H9 (cell line): ENCODE data around the gene DICER1. TPM values are rescaled to one million over a fixed set of nuclear protein-coding genes. Genes with fewer than 3 reads are reported as not detected.

Experiments used
- DNase-seq: peaks from one replicate; pipeline ENCODE4 v3.0.0-alpha.2; 2017
- H2AFZ ChIP-seq: one replicate; pipeline ENCODE4 v1.6.1; 2013; ENCODE audit warnings: mild to moderate bottlenecking, low read length, control low read depth, moderate library complexity
- H2AK5ac ChIP-seq: 2 replicates; pipeline ENCODE4 v1.6.1; 2013; ENCODE audit warnings: low read length, control low read depth, mixed read lengths; ENCODE audit not compliant: insufficient read length
- H2BK120ac ChIP-seq: one replicate; pipeline ENCODE4 v1.6.1; 2013; ENCODE audit warnings: low read depth, mild to moderate bottlenecking, low read length, control low read depth, inconsistent platforms; ENCODE audit not compliant: poor library complexity, severe bottlenecking
- H2BK12ac ChIP-seq: 2 replicates; pipeline ENCODE4 v1.6.1; 2013; ENCODE audit warnings: low read length, control low read depth, mixed read lengths, low read depth; ENCODE audit not compliant: insufficient read length
- H2BK15ac ChIP-seq: 2 replicates; pipeline ENCODE4 v1.6.1; 2013; ENCODE audit warnings: low read depth, low read length, control low read depth
- H2BK20ac ChIP-seq: one replicate; pipeline ENCODE4 v1.6.1; 2013; ENCODE audit warnings: low read depth, mild to moderate bottlenecking, low read length, control low read depth, inconsistent platforms; ENCODE audit not compliant: poor library complexity, severe bottlenecking
- H2BK5ac ChIP-seq: 2 replicates; pipeline ENCODE4 v1.6.1; 2013; ENCODE audit warnings: low read length, control low read depth, mixed read lengths; ENCODE audit not compliant: insufficient read length
- H3K14ac ChIP-seq: 2 replicates; pipeline ENCODE4 v1.6.1; 2013; ENCODE audit warnings: low read length, control low read depth; ENCODE audit not compliant: insufficient read depth
- H3K18ac ChIP-seq: 2 replicates; pipeline ENCODE4 v1.6.1; 2013; ENCODE audit warnings: low read depth, mild to moderate bottlenecking, mixed read lengths, low read length, control low read depth; ENCODE audit not compliant: insufficient read length
- H3K23ac ChIP-seq: 2 replicates; pipeline ENCODE4 v1.6.1; 2013; ENCODE audit warnings: low read length, control low read depth, mixed read lengths, low read depth; ENCODE audit not compliant: insufficient read length
- H3K23me2 ChIP-seq: 2 replicates; pipeline ENCODE4 v1.6.1; 2013; ENCODE audit warnings: low read depth, mild to moderate bottlenecking, mixed read lengths, low read length, control low read depth; ENCODE audit not compliant: insufficient read length, poor library complexity, severe bottlenecking
- H3K27ac ChIP-seq: 2 replicates; pipeline ENCODE4 v1.5.1; 2013; ENCODE audit warnings: low read length, control low read depth, mixed read lengths, low read depth; ENCODE audit not compliant: insufficient read length
- H3K27me3 ChIP-seq: 2 replicates; pipeline ENCODE4 v1.6.1; 2013; ENCODE audit warnings: low read length, control low read depth, inconsistent platforms; ENCODE audit not compliant: insufficient read depth
- H3K4ac ChIP-seq: 2 replicates; pipeline ENCODE4 v1.6.1; 2013; ENCODE audit warnings: low read depth, mild to moderate bottlenecking, control low read depth, inconsistent platforms, low read length, moderate library complexity
- H3K4me1 ChIP-seq: 2 replicates; pipeline ENCODE4 v1.6.1; 2013; ENCODE audit warnings: low read length, control low read depth, inconsistent platforms; ENCODE audit not compliant: insufficient read depth
- H3K4me2 ChIP-seq: 2 replicates; pipeline ENCODE4 v1.6.1; 2013; ENCODE audit warnings: low read length, control low read depth, mixed read lengths; ENCODE audit not compliant: insufficient read length, insufficient read depth
- H3K56ac ChIP-seq: 2 replicates; pipeline ENCODE4 v1.6.1; 2013; ENCODE audit warnings: low read depth, mild to moderate bottlenecking, mixed read lengths, low read length, control low read depth; ENCODE audit not compliant: insufficient read length
- H3K79me1 ChIP-seq: 2 replicates; pipeline ENCODE4 v1.6.1; 2013; ENCODE audit warnings: low read depth, mild to moderate bottlenecking, moderate library complexity, low read length, control low read depth, inconsistent platforms; ENCODE audit not compliant: insufficient read depth, poor library complexity, severe bottlenecking
- H3K79me2 ChIP-seq: 2 replicates; pipeline ENCODE4 v1.6.1; 2013; ENCODE audit warnings: low read length, control low read depth, inconsistent platforms; ENCODE audit not compliant: insufficient read depth
- H3K9ac ChIP-seq: 2 replicates; pipeline ENCODE4 v1.6.1; 2013; ENCODE audit warnings: low read length, control low read depth, mixed read lengths; ENCODE audit not compliant: insufficient read length; ENCODE audit errors: extremely low read depth
- H3K9me3 ChIP-seq: one replicate; pipeline ENCODE4 v1.6.1; 2013; ENCODE audit warnings: low read depth, low read length, inconsistent platforms; ENCODE audit not compliant: control insufficient read depth
- H3T11ph ChIP-seq: one replicate; pipeline ENCODE4 v1.6.1; 2013; ENCODE audit warnings: mild to moderate bottlenecking, low read length, control low read depth, inconsistent platforms
- H4K20me1 ChIP-seq: one replicate; pipeline ENCODE4 v1.6.1; 2013; ENCODE audit not compliant: control insufficient read depth, insufficient read length, insufficient read depth
- H4K5ac ChIP-seq: 2 replicates; pipeline ENCODE4 v1.6.1; 2013; ENCODE audit warnings: low read depth, mild to moderate bottlenecking, mixed read lengths, low read length, control low read depth; ENCODE audit not compliant: insufficient read length
- H4K8ac ChIP-seq: replicated peaks from 2 replicates; pipeline ENCODE4 v1.6.1; 2013; ENCODE audit warnings: low read length, control low read depth, mixed read lengths, low read depth; ENCODE audit not compliant: insufficient read length
- H4K91ac ChIP-seq: 2 replicates; pipeline ENCODE4 v1.6.1; 2013; ENCODE audit warnings: low read depth, mild to moderate bottlenecking, moderate library complexity, mixed read lengths, low read length, control low read depth; ENCODE audit not compliant: insufficient read length
- H3K27ac Mint-ChIP-seq, 3 experiments: 2 replicates in 2 of 3; 3 replicates in 1 of 3; pipeline ENCODE4 v1.8.0; 2020 to 2021; ENCODE audit warnings: mixed read lengths in 3 of 3, mild to moderate bottlenecking in 1 of 3, moderate library complexity in 1 of 3
- H3K27me3 Mint-ChIP-seq: 2 replicates; pipeline ENCODE4 v1.8.0; 2021; ENCODE audit warnings: low read depth, mild to moderate bottlenecking, moderate library complexity, mixed read lengths
- H3K36me3 Mint-ChIP-seq, 3 experiments: 2 replicates in 2 of 3; 3 replicates in 1 of 3; pipeline ENCODE4 v1.8.0; 2020 to 2021; ENCODE audit warnings: low read depth in 3 of 3, mixed read lengths in 3 of 3; ENCODE audit not compliant: insufficient read depth in 1 of 3
- H3K4me1 Mint-ChIP-seq, 2 experiments: 2 replicates each; pipeline ENCODE4 v1.8.0; 2020; ENCODE audit warnings: mixed read lengths in 2 of 2
- H3K4me3 Mint-ChIP-seq, 2 experiments: 2 replicates in 1 of 2; 3 replicates in 1 of 2; pipeline ENCODE4 v1.8.0; 2020 to 2021; ENCODE audit warnings: mild to moderate bottlenecking in 2 of 2, mixed read lengths in 2 of 2, moderate library complexity in 1 of 2
- H3K9me3 Mint-ChIP-seq, 2 experiments: 2 replicates in 1 of 2; 3 replicates in 1 of 2; pipeline ENCODE4 v1.8.0; 2020; ENCODE audit warnings: mild to moderate bottlenecking in 2 of 2, mixed read lengths in 2 of 2, moderate library complexity in 1 of 2
- CTCF ChIP-seq: fragments of 200-600 bp; sonication (generic); conservative IDR thresholded peaks from 3 replicates; pipeline ENCODE4 v1.8.0; 2021; ENCODE audit warnings: antibody characterized with exemption, mild to moderate bottlenecking
- WGBS: extraction: QIAGEN DNeasy Blood & Tissue Kit; methylation state at CpG from one replicate; pipeline ENCODE4 v1.1.7; 2013; ENCODE audit warnings: missing lambda C conversion rate, low lambda C conversion rate, mixed read lengths; ENCODE audit not compliant: insufficient read length; ENCODE audit errors: extremely low coverage; 5-methylcytosine and 5-hydroxymethylcytosine counted together
- total RNA-seq: library from RNA; stranded (reverse); gene quantifications from 2 replicates; pipeline ENCODE4 v1.2.1, GENCODE V29; 2021

Gene DICER1
- total RNA-seq, 1 experiment from 2014 or later = 57.0 TPM

- WGBS = no CpG with 5 or more reads among the region's 3 CpGs
- TF ChIP-seq CTCF = no peak
- no peak overlapping the region for H2BK12ac ChIP-seq
- H3K4me1 Mint-ChIP-seq = peaks cover 24 to 29% of the 10 kb centered on the region in 2 experiments
- H3K18ac ChIP-seq = no peak overlapping the region
- H3T11ph ChIP-seq = no peak overlapping the region
- peaks cover 19 to 27% of the 10 kb centered on the region in 2 experiments for H3K9me3 Mint-ChIP-seq
- peaks cover 10 to 40% (median 12%) of the 10 kb centered on the region in 3 experiments; a peak in 6 of 7 replicates for H3K36me3 Mint-ChIP-seq
- no peak overlapping the region for H2BK20ac ChIP-seq
- H3K79me1 ChIP-seq = no peaks in the 10 kb centered on the region
- H3K23me2 ChIP-seq = no peaks in the 10 kb centered on the region
- no peaks in the 10 kb centered on the region; the same call in 1 of the 2 replicates for H3K4me1 ChIP-seq
- no peaks in the 10 kb centered on the region for H3K27me3 Mint-ChIP-seq
- no peak for DNase-seq
- H3K27me3 ChIP-seq = no peaks in the 10 kb centered on the region; the same call in 1 of the 2 replicates
- no peak overlapping the region for H4K5ac ChIP-seq
- no peak overlapping the region for H3K27ac ChIP-seq
- no peak overlapping the region for H2BK120ac ChIP-seq
- H3K27ac Mint-ChIP-seq = no peak overlapping the region
- no peak overlapping the region for H2AK5ac ChIP-seq
- no peak overlapping the region for H3K4ac ChIP-seq
- H3K79me2 ChIP-seq = no peaks in the 10 kb centered on the region
- H2BK15ac ChIP-seq = no peak overlapping the region
- no peak overlapping the region for H3K4me3 Mint-ChIP-seq
- H3K14ac ChIP-seq = no peak overlapping the region
- no peaks in the 10 kb centered on the region for H4K20me1 ChIP-seq
- no peak overlapping the region for H2AFZ ChIP-seq
- H3K23ac ChIP-seq = no peak overlapping the region
- H4K8ac ChIP-seq = no peak overlapping the region
- H3K9ac ChIP-seq = no peak overlapping the region
- H3K9me3 ChIP-seq = peaks cover 6% of the 10 kb centered on the region
- H4K91ac ChIP-seq = no peak overlapping the region
- no peak overlapping the region for H3K4me2 ChIP-seq
- H2BK5ac ChIP-seq = no peak overlapping the region
- H3K56ac ChIP-seq = no peak overlapping the region
These were observed 6.3 kb upstream of the DICER1 start for GRCh38 chr14:95163666-95164065.
